Measurements from ENCODE around the gene THEM5.

DNA sequence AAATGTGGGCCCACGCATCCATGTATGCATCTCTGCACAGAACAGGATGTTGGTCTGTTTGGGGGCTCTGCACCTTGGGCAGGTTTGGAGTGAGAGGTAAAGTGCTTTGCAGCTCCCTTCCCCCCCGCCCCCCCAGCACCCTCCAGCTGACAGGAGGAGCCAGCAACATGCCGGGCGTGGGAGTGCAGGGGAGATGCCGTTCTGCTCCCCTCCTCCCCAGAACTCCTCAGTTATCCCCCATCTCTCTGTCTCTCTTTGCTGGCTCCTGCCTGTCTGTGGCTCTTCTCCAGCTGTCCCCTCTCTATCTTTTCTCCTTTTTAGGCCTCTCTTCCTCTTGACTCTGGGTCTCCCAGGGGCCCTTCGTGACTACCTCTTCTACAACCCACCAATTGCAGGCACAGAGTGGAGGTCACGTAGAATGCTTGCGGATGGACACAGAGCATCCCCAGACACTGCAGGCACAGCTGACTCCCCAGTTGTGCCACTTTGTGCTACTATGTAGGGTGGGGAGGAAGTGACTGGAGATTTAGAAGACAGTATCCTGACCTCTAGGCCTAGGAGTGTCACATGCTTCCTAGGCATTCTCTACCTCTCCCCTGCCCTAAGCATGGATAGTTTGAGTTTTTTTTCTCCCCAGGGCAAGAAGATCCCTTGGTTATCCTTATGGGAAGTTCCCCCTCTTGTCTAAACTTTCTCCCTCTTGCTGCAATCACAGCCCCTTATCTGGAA is 20.2 kb downstream of the THEM5 start:
- TF ChIP-seq, protein P1, sequence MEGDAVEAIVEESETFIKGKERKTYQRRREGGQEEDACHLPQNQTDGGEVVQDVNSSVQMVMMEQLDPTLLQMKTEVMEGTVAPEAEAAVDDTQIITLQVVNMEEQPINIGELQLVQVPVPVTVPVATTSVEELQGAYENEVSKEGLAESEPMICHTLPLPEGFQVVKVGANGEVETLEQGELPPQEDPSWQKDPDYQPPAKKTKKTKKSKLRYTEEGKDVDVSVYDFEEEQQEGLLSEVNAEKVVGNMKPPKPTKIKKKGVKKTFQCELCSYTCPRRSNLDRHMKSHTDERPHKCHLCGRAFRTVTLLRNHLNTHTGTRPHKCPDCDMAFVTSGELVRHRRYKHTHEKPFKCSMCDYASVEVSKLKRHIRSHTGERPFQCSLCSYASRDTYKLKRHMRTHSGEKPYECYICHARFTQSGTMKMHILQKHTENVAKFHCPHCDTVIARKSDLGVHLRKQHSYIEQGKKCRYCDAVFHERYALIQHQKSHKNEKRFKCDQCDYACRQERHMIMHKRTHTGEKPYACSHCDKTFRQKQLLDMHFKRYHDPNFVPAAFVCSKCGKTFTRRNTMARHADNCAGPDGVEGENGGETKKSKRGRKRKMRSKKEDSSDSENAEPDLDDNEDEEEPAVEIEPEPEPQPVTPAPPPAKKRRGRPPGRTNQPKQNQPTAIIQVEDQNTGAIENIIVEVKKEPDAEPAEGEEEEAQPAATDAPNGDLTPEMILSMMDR (IDR thresholded peaks at IDR 0.05) = no peak
- no peak for TF ChIP-seq POLR2AphosphoS5 (IDR thresholded peaks at IDR 0.05)

Data from breast epithelium (tissue), 3 donors.